Activated CD4-positive, alpha-beta T cell treated with anti-CD3 and anti-CD28 coated beads for 36 hours (primary cell): ENCODE measurements around the gene HOXD4. TPM values are rescaled to one million over a fixed set of nuclear protein-coding genes. Genes with fewer than 3 reads are reported as not detected.

Source experiments
- ATAC-seq: fragments of 200-7000 bp; cut with Tn5 transposase; one replicate; pipeline ENCODE4 v1.10.0; 2021; ENCODE audit warnings: mild to moderate bottlenecking, moderate library complexity
- CTCF ChIA-PET: fragments of 350-600 bp; sonication (Branson Sonifier 250); formaldehyde crosslinking; loops from one replicate; lab custom pipeline; 2021; ENCODE audit warnings: antibody characterized with exemption; lab: Charles Lee
- POLR2A ChIA-PET: fragments of 350-600 bp; sonication (Branson Sonifier 250); formaldehyde crosslinking; loops from one replicate; lab custom pipeline; 2021; ENCODE audit warnings: antibody characterized with exemption, inconsistent platforms; lab: Charles Lee
- DNase-seq: peaks from one replicate; pipeline ENCODE4 v3.0.0-alpha.2; 2020
- H3K27ac Mint-ChIP-seq: one replicate; pipeline ENCODE4 v1.8.0; 2021; ENCODE audit warnings: mixed read lengths
- H3K27me3 Mint-ChIP-seq: one replicate; pipeline ENCODE4 v1.8.0; 2021; ENCODE audit warnings: mixed read lengths
- H3K36me3 Mint-ChIP-seq: one replicate; pipeline ENCODE4 v1.8.0; 2021; ENCODE audit warnings: low read depth, mixed read lengths
- H3K4me1 Mint-ChIP-seq: one replicate; pipeline ENCODE4 v1.8.0; 2021; ENCODE audit warnings: mixed read lengths
- H3K4me3 Mint-ChIP-seq: one replicate; pipeline ENCODE4 v1.8.0; 2021; ENCODE audit warnings: mild to moderate bottlenecking, moderate library complexity, mixed read lengths
- H3K9me3 Mint-ChIP-seq: one replicate; pipeline ENCODE4 v1.8.0; 2021; ENCODE audit warnings: low read depth, mixed read lengths
- intact Hi-C, 2 experiments: fragments of 100-400 bp; cut with DNase I in 1 of 2; cut with micrococcal nuclease in 1 of 2; formaldehyde crosslinking; loops; one replicate each; pipeline versions ENCODE4 v1.14.2 to v1.15.1; 2022 to 2024; cut with DNase I, micrococcal nuclease
- total RNA-seq, 2 experiments: library from RNA; stranded (reverse); gene quantifications; one replicate each; pipeline ENCODE4 v1.2.3, GENCODE V29; 2021

HOXD4 gene
- total RNA-seq, 2 experiments from 2014 or later, result not detected

GRCh38 chr2:176137906-176138305 lies 13.4 kb upstream of the HOXD4 start:
- Mint-ChIP-seq H3K27ac (no peak overlapping the region), H3K4me1 (peaks cover 21% of the 10 kb centered on the region), H3K36me3 (no peaks in the 10 kb centered on the region), H3K9me3 (peaks cover 3% of the 10 kb centered on the region), H3K27me3 (peaks cover 80% of the 10 kb centered on the region), H3K4me3 (no peak overlapping the region)
- ChIA-PET CTCF (interaction anchor here (1.4 to 3.7 kb wide), 3 partner anchors 316 to 1011 kb away, joined by 6 to 59 read pairs (median 6); no protein-coding TSS in a partner anchor), POLR2A (no interaction called here)
- ATAC-seq, result no peak
- intact Hi-C loops, result loop anchor here in 1 of 2 experiments (5.0 kb wide), 1 partner anchor 34 kb away; no protein-coding TSS in a partner anchor
- no peak for DNase-seq

GRCh38 chr2:176138526-176138922 lies 12.8 kb upstream of the HOXD4 start:
- H3K9me3 Mint-ChIP-seq, result peaks cover 3% of the 10 kb centered on the region
- ChIA-PET POLR2A (no interaction called here), CTCF (interaction anchor here (0.9 to 3.7 kb wide), 9 partner anchors 11 to 1010 kb away, joined by 3 to 59 read pairs (median 5); no protein-coding TSS in a partner anchor)
- H3K4me1 Mint-ChIP-seq, result peaks cover 21% of the 10 kb centered on the region
- DNase-seq (no peak), ATAC-seq (no peak)
- peaks cover 80% of the 10 kb centered on the region for H3K27me3 Mint-ChIP-seq
- H3K27ac Mint-ChIP-seq, result no peak overlapping the region
- intact Hi-C loops, result loop anchor here in 1 of 2 experiments (5.0 kb wide), 1 partner anchor 34 kb away; no protein-coding TSS in a partner anchor
- H3K4me3 Mint-ChIP-seq, result peak overlapping the region; percentile 24
- H3K36me3 Mint-ChIP-seq, result no peaks in the 10 kb centered on the region

- Mint-ChIP-seq H3K36me3 (no peaks in the 10 kb centered on the region), H3K4me1 (peaks cover 21% of the 10 kb centered on the region), H3K4me3 (peak overlapping the region; percentile 24), H3K27me3 (peaks cover 79% of the 10 kb centered on the region), H3K9me3 (peaks cover 3% of the 10 kb centered on the region), H3K27ac (no peak overlapping the region)
- ATAC-seq (no peak), DNase-seq (no peak)
- intact Hi-C loops, result loop anchor here in 1 of 2 experiments (5.0 kb wide), 1 partner anchor 33 kb away; no protein-coding TSS in a partner anchor
- CTCF ChIA-PET, result interaction anchor here (0.5 to 3.7 kb wide), 14 partner anchors 8 to 1009 kb away, joined by 3 to 59 read pairs (median 4); partner anchors contain the start of gene HOXD4
- POLR2A ChIA-PET, result no interaction called here
Measured at GRCh38 chr2:176138923-176139660, 12.3 kb upstream of the HOXD4 start.

GRCh38 chr2:176139661-176140512 lies 11.5 kb upstream of the HOXD4 start:
- no peak overlapping the region for H3K27ac Mint-ChIP-seq
- DNase-seq, result no peak
- intact Hi-C loops, result loop anchor here (1.0 to 5.0 kb wide), 7 partner anchors 32 to 1007 kb away; no protein-coding TSS in a partner anchor
- H3K4me3 Mint-ChIP-seq, result no peak overlapping the region
- H3K9me3 Mint-ChIP-seq, result peaks cover 3% of the 10 kb centered on the region
- POLR2A ChIA-PET, result interaction anchor here (0.6 kb wide), 1 partner anchor 308 kb away, joined by 3 read pairs; no protein-coding TSS in a partner anchor
- CTCF ChIA-PET, result interaction anchor here (0.5 to 3.7 kb wide), 24 partner anchors 8 to 1009 kb away, joined by 3 to 59 read pairs (median 5); partner anchors contain the start of gene HOXD4
- no peaks in the 10 kb centered on the region for H3K36me3 Mint-ChIP-seq
- peaks cover 78% of the 10 kb centered on the region for H3K27me3 Mint-ChIP-seq
- peaks cover 21% of the 10 kb centered on the region for H3K4me1 Mint-ChIP-seq
- no peak for ATAC-seq

- H3K27me3 Mint-ChIP-seq, result peaks cover 77% of the 10 kb centered on the region
- intact Hi-C loops, result loop anchor here (1.0 to 5.0 kb wide), 6 partner anchors 315 to 1007 kb away; no protein-coding TSS in a partner anchor
- ChIA-PET CTCF (interaction anchor here (0.6 to 3.7 kb wide), 24 partner anchors 9 to 1008 kb away, joined by 3 to 59 read pairs (median 6); partner anchors contain the start of gene HOXD4), POLR2A (interaction anchor here (0.6 kb wide), 1 partner anchor 308 kb away, joined by 3 read pairs; no protein-coding TSS in a partner anchor)
- DNase-seq, result peak; percentile 85
- H3K36me3 Mint-ChIP-seq, result no peaks in the 10 kb centered on the region
- no peak overlapping the region for H3K27ac Mint-ChIP-seq
- H3K4me1 Mint-ChIP-seq, result peaks cover 17% of the 10 kb centered on the region
- no peak overlapping the region for H3K4me3 Mint-ChIP-seq
- H3K9me3 Mint-ChIP-seq, result peaks cover 3% of the 10 kb centered on the region
- peak; percentile 93 for ATAC-seq
Measured at GRCh38 chr2:176140513-176141317, 10.6 kb upstream of the HOXD4 start.

GRCh38 chr2:176142281-176142680 lies 9.1 kb upstream of the HOXD4 start:
- DNase-seq (no peak), ATAC-seq (no peak)
- no peak overlapping the region for H3K27ac Mint-ChIP-seq
- no peak overlapping the region for H3K4me3 Mint-ChIP-seq
- intact Hi-C loops, result loop anchor here in 1 of 2 experiments (5.0 kb wide), 2 partner anchors 675 to 1005 kb away; no protein-coding TSS in a partner anchor
- H3K4me1 Mint-ChIP-seq, result peaks cover 10% of the 10 kb centered on the region
- H3K27me3 Mint-ChIP-seq, result peaks cover 80% of the 10 kb centered on the region
- no peaks in the 10 kb centered on the region for H3K36me3 Mint-ChIP-seq
- ChIA-PET CTCF (interaction anchor here (3.0 kb wide), 1 partner anchor 510 kb away, joined by 12 read pairs; no protein-coding TSS in a partner anchor), POLR2A (no interaction called here)
- peaks cover 3% of the 10 kb centered on the region for H3K9me3 Mint-ChIP-seq

- Mint-ChIP-seq H3K9me3 (no peaks in the 10 kb centered on the region), H3K4me3 (no peak overlapping the region), H3K27ac (no peak overlapping the region), H3K36me3 (no peaks in the 10 kb centered on the region), H3K27me3 (peaks cover 82% of the 10 kb centered on the region), H3K4me1 (peaks cover 5% of the 10 kb centered on the region)
- DNase-seq (no peak), ATAC-seq (no peak)
- intact Hi-C loops, result no loop called here
- ChIA-PET POLR2A (interaction anchor here (0.6 kb wide), 1 partner anchor 27 kb away, joined by 4 read pairs; no protein-coding TSS in a partner anchor), CTCF (interaction anchor here (0.5 to 3.0 kb wide), 8 partner anchors 8 to 507 kb away, joined by 3 to 12 read pairs (median 4); partner anchors contain the start of gene HOXD8)
Measured at GRCh38 chr2:176145085-176145969, 6.0 kb upstream of the HOXD4 start.

GRCh38 chr2:176146101-176146500 lies 5.2 kb upstream of the HOXD4 start:
- POLR2A ChIA-PET, result no interaction called here
- no peak for DNase-seq
- Mint-ChIP-seq H3K36me3 (no peaks in the 10 kb centered on the region), H3K27ac (no peak overlapping the region), H3K9me3 (no peaks in the 10 kb centered on the region), H3K27me3 (peaks cover 87% of the 10 kb centered on the region), H3K4me3 (no peak overlapping the region), H3K4me1 (peaks cover 6% of the 10 kb centered on the region)
- CTCF ChIA-PET, result interaction anchor here (0.5 to 2.6 kb wide), 3 partner anchors 11 to 19 kb away, joined by 3 to 9 read pairs (median 8); no protein-coding TSS in a partner anchor
- intact Hi-C loops, result no loop called here
- no peak for ATAC-seq

- Mint-ChIP-seq H3K27ac (no peak overlapping the region), H3K27me3 (peaks cover 86% of the 10 kb centered on the region), H3K4me3 (no peak overlapping the region), H3K36me3 (no peaks in the 10 kb centered on the region), H3K4me1 (peaks cover 6% of the 10 kb centered on the region), H3K9me3 (no peaks in the 10 kb centered on the region)
- CTCF ChIA-PET, result interaction anchor here (0.6 to 2.6 kb wide), 2 partner anchors 20 to 1143 kb away, joined by 3 to 9 read pairs; no protein-coding TSS in a partner anchor
- DNase-seq (no peak), ATAC-seq (no peak)
- intact Hi-C loops, result no loop called here
- POLR2A ChIA-PET, result no interaction called here
Measured at GRCh38 chr2:176146645-176147044, 4.7 kb upstream of the HOXD4 start.
